ENCODE data around the gene TELO2. TPM values are rescaled to one million over a fixed set of nuclear protein-coding genes. Genes with fewer than 3 reads are reported as not detected.

TELO2 gene
- polyA plus RNA-seq, 2 of the 4 experiments (the other 2 are of a cell fraction): 10.6 to 34.8 TPM

GRCh38 chr16:1443980-1444729 is 49.0 kb upstream of the TELO2 start, which contains the start of gene CCDC154:
TSS of gene CCDC154 (minus strand) at chr16:1444556. CDS start at chr16:1444322, 234 bp downstream.
- 93% methylated on average over 11 of the region's 27 CpGs for WGBS (ENCODE audit: missing lambda C conversion rate)
- no peak for DNase-seq (ENCODE audit: low read depth in 1 of 2, low spot score in 1 of 2)
- POLR2A ChIA-PET: no interaction called here

GRCh38 chr16:1444730-1445517 is 48.2 kb upstream of the TELO2 start:
- TF ChIP-seq RFX5 (IDR thresholded peaks at IDR 0.05) (no peak), PHF8 (IDR thresholded peaks at IDR 0.05; ENCODE audit: borderline replicate concordance, low read depth) (no peak), RCOR1 (IDR thresholded peaks at IDR 0.05; ENCODE audit: low read depth, low read length) (no peak), GATA3 (IDR thresholded peaks at IDR 0.05; ENCODE audit: borderline replicate concordance) (no peak), HOXA7 (CRISPR knock-in tag; IDR thresholded peaks at IDR 0.05) (no peak), CHD4 (IDR thresholded peaks at IDR 0.05; ENCODE audit: borderline replicate concordance) (no peak)

More at GRCh38 chr16:1443980-1444729, 49.0 kb upstream of the TELO2 start, which contains the start of gene CCDC154:
- no peak within 1 kb of the TSS for H3K27ac ChIP-seq
- H3K4me3 ChIP-seq: no peak within 1 kb of the TSS
- no peak for TF ChIP-seq USF2 (IDR thresholded peaks at IDR 0.05)
- TF ChIP-seq EHMT2 (IDR thresholded peaks at IDR 0.05; ENCODE audit: low read depth): no peak
- no peak for TF ChIP-seq HES2 (IDR thresholded peaks at IDR 0.05)
- TF ChIP-seq NR3C1 (IDR thresholded peaks at IDR 0.05): no peak
- no peak for TF ChIP-seq RFX5 (IDR thresholded peaks at IDR 0.05)
- no peak for TF ChIP-seq MYC (IDR thresholded peaks at IDR 0.05; ENCODE audit: borderline replicate concordance, low read length)
- no peak for TF ChIP-seq FOSL2 (IDR thresholded peaks at IDR 0.05)
- TF ChIP-seq FOSL2 (CRISPR knock-in tag; IDR thresholded peaks at IDR 0.05): no peak
- TF ChIP-seq MAX (IDR thresholded peaks at IDR 0.05): no peak
- TF ChIP-seq KDM1A (IDR thresholded peaks at IDR 0.05; ENCODE audit: low read depth): no peak
- no peak for TF ChIP-seq FOSB (CRISPR knock-in tag; IDR thresholded peaks at IDR 0.05)
- TF ChIP-seq ESRRA (IDR thresholded peaks at IDR 0.05; ENCODE audit: borderline replicate concordance, low read length): no peak
- TF ChIP-seq RAD21 (conservative IDR thresholded peaks at IDR 0.05 in 1 of 2, IDR thresholded peaks at IDR 0.05 in 1 of 2): no peak
- no peak for TF ChIP-seq REST (IDR thresholded peaks at IDR 0.05)
- CTCF ChIA-PET: interaction anchor here (0.5 to 9.2 kb wide), 5 partner anchors 11 to 141 kb away, joined by 3 to 57 read pairs (median 3); partner anchors contain the start of gene UQCC4
- no peak for FAIRE-seq
- H3K9me3 ChIP-seq: no peaks in the 10 kb centered on the region
- no peak within 1 kb of the TSS for H3K4me2 ChIP-seq
- ATAC-seq: peak in 1 of 2 experiments; percentile 4; a peak in 2 of 6 replicates
- H3K4me1 ChIP-seq: no peaks in the 10 kb centered on the region

More at GRCh38 chr16:1444730-1445517, 48.2 kb upstream of the TELO2 start:
- Histone ChIP-seq H3K9me3 (no peaks in the 10 kb centered on the region), H3K4me1 (no peaks in the 10 kb centered on the region), H3K4me3 (no peak overlapping the region), H3K27ac (no peak overlapping the region), H3K4me2 (no peak overlapping the region)
- FAIRE-seq (no peak), ATAC-seq (no peak), DNase-seq (ENCODE audit: low read depth in 1 of 2, low spot score in 1 of 2) (no peak)
- WGBS (ENCODE audit: missing lambda C conversion rate): 90% methylated on average over 36 of the region's 48 CpGs
- CTCF ChIA-PET: interaction anchor here (1.1 to 1.9 kb wide), 3 partner anchors 10 to 24 kb away, joined by 3 to 5 read pairs (median 3); partner anchors contain the start of gene UQCC4
- POLR2A ChIA-PET: no interaction called here

Data from A549 (cell line).